GM21367 (cell line): ENCODE measurements around the gene CCDC6.
"Not testable (repeated sequence)": the region's sequence is repeated elsewhere in the genome, so short reads cannot be mapped to it uniquely, and the experiment has no call there.

ENCODE experiments used
- ATAC-seq: cut with Tn5 transposase; IDR thresholded peaks from one replicate; pipeline ENCODE4 v1.9.1; 2021; ENCODE audit not compliant: unreplicated experiment

CCDC6 gene

GRCh38 chr10:59906417-59907202, at the start of gene CCDC6:
Gene CCDC6, minus strand, starts transcription at chr10:59906556. Its CDS starts 132 bp downstream, at chr10:59906424.
- peak; percentile 70 for ATAC-seq

DNA sequence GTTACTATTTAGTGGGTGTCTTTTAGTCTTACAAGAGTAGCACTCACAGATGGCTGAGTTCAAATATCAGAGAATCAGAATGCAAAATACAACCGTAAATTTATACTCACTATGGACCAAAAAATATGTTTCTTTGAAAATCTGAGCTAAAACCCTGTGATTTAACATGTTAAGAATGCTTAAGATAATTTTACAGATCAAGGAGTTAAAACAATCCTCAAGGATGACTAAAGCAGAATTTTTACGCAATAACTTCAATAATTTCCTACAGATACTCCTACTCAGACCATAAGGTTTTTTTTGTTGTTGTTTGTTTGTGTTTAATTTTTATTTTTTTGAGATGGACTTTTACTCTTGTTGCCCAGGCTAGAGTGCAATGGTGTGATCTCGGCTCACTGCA, 47.9 kb upstream of the CCDC6 start:
- ATAC-seq: no peak

GRCh38 chr10:59953711-59954110, 47.4 kb upstream of the CCDC6 start:
- ATAC-seq: not testable (repeated sequence)

GRCh38 chr10:59950105-59950504, 43.7 kb upstream of the CCDC6 start:
- ATAC-seq: no peak

- ATAC-seq: no peak
These were observed 43.3 kb upstream of the CCDC6 start for GRCh38 chr10:59949608-59950007.

GRCh38 chr10:59945991-59946390, 39.6 kb upstream of the CCDC6 start:
- no peak for ATAC-seq

- no peak for ATAC-seq
These were observed 39.2 kb upstream of the CCDC6 start for GRCh38 chr10:59945590-59945989.

DNA sequence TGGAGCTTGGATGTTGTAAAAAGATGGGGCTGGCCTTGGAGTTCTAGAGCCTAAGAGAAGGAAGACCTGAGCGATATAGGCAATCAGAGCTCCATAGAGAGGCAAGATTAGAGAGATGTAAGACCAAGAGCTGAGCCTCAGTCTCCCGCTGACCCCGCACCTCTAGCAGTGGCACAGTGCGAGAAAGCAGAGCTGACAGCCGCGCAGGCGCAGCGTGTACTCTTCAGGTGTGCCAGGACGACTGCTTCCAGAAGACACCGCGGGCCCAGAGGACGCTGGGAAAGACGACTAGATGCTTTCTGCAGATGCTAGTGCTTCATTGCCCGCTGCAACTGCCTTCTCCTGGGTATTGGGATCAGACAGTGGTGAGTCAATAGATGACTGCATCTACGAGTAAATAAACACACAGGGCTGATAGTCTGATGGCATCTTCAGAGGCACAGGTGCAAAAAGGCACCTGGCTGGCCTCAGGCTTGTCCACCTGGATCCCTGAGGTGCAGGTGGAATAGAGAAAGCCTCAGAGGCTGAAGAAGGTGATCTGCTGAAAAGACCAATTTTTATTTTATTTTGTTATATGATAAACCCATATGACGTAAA, 38.1 kb upstream of the CCDC6 start:
- no peak for ATAC-seq

GRCh38 chr10:59942556-59942955, 36.2 kb upstream of the CCDC6 start:
- ATAC-seq: no peak

DNA sequence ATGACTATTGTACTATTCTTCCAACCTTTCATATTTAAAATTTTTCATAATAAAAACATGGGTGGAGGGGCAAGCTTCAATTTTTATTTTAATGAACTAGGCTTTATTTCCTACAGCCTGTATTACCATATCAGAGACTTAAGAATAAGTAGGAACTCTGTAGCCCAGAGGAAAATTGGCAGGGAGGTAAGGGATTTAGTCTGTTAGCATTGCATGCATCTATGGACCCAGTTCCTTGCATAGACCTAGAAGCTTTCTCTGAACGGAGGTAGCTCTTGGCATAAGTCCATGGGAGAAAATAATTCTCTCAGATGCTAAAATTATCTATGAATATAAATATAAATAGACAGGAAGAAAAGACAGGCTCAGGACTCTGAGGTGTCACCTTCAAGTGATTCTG, 31.4 kb upstream of the CCDC6 start:
- ATAC-seq: no peak

GRCh38 chr10:59934701-59935100, 28.3 kb upstream of the CCDC6 start:
- ATAC-seq: no peak

DNA sequence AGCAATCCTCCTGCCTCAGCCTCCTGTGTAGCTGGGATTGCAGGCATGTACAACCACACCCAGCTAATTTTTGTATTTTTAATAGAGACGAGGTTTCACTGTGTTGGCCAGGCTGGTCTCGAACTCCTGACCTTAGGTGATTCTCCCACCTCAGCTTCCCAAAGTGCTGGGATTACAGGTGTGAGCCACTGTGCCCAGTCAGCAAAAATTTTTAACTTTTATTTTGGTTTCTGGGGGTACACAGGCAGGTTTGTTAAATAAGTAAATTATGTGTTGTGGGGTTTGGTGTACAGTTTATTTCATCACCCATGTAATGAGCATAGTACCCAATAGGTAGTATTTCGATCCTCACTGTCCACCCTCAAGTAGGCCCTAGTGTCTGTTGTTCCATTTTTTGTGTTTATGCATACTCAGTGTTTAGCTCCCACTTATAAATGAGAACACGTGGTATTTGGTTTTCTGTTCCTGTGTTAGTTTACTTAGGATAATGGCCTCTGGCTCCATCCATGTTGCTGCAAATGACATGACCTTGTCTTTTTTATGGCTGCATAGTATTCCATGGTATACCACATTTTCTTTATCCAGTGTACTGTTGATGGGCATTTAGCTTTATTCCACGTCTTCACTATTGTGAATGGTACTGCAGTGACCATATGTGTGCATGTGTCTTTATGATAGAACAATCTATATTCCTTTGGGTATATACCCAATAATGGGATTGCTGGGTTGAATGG, 24.6 kb upstream of the CCDC6 start:
- ATAC-seq: not testable (repeated sequence)

- ATAC-seq: no peak
These were observed 19.7 kb upstream of the CCDC6 start for GRCh38 chr10:59926086-59926485.

DNA sequence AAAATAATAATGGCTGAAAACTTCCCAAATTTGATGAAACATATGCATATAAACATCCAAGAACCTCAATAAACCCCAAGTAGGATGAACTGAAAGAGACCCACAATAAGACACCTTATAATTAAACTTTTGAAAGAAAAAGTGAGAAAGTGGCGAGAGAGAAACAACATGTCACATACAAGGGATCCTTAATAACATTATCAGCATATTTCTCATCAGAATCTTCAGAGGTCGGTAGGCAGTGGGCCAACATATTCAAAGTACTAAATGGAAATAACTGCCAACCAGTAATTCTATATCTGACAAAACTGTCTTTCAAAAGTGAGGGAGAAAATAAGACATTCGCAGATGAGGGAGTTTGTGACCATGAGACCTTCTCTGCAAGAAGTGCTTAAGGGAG, 16.6 kb upstream of the CCDC6 start:
- no peak for ATAC-seq

GRCh38 chr10:59917922-59918321, 11.6 kb upstream of the CCDC6 start:
- ATAC-seq: no peak

GRCh38 chr10:59913547-59914237, 7.3 kb upstream of the CCDC6 start:
- no peak for ATAC-seq

DNA sequence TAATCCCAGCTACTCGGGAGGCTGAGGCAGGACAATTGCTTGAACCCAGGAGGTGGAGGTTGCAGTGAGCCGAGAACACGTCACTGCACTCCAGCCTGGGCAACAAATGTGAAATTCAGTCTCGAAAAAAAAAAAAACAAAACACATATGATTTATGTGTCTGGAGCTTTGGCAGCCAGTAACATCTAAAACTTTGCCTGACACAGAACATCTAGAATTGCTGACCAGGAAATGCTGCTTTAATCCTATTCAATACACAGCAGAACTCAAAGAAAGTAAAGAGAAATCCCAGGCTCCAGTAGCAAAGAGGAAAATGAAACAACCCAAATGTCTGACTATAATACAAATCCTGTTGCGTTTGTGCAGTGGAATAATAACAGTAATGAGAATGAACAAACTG, 4.5 kb upstream of the CCDC6 start:
- no peak for ATAC-seq

DNA sequence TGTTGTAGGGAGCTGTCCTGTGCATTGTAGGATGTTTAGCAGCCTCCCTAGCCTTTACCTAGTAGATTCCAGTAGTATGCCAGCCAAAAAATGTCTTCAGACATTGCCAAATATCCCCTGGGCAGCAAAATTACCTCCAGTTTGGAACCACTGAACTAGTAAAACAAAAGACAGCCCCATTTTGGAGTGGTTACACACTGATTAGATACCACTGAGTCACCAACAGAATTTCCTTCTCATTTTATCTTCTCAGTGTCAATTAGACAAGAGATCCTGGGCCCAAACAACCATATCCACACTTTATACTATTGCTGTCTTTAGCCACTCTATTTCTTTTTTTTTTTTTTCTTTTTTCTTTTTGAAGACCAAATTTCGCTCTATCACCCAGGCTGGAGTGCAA, 3.5 kb upstream of the CCDC6 start:
- no peak for ATAC-seq

DNA sequence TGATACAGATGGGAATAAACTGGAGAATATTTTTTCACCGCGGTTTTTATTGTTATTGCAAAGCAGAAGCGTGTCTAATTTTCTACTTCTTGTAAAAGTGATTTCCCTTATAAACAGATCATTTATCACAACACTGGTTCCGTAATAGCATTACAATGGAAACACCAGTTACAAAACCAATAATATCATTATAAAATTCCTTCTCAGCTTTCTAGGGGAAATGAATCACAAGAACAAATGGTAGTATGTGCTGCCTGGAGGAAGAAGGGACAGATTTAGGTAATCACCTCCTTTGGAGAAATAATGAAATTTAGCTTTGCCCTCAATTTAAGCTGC, 2.4 kb upstream of the CCDC6 start:
- ATAC-seq: no peak

DNA sequence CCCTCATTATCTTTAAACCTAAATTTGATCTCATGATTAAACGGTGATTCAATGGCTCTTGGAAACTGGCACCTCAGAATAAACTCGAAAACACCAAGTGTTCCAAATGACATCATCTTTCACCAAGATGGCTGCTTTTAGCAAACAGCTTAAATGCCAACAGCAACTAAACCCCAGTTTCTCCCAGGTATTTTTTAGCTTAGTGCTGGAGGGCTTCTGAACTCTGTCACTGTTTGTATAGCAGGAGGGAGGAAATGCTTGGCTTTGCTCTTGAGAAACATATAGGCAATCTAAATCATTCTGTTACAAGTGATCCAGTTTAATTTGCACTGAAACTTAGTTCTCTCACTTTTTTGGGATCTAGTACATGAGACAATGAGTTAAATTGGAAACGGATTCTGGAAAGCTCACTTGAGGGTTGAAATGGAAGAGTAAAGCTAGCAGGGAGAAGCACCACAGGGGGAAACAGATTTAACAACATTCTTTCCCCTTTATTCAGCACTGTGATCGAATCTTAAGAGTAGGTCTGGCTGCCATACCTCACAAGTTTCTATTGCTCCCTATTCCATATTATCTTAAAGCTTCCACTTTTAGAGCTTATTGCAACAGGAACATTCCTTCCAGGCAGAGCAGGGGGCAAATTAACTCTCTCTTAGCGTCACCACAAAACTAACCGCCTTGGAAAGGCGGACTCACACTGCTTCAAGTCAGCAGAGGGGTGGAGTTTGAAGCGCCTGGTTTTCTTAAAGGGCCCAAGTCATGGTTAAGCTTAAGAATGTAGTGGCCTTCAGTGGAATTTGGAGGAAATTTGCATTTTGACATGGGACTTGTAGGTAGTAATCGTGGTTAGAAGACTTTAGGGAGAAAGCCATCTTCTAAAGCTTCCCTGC, 1.8 kb upstream of the CCDC6 start:
- ATAC-seq: peak; percentile 28

- no peak for ATAC-seq
These were observed 1.2 kb upstream of the CCDC6 start for GRCh38 chr10:59907537-59907917.
